ENCODE results near the gene MDP1. TPM values are rescaled to one million over a fixed set of nuclear protein-coding genes. Genes with fewer than 3 reads are reported as not detected.

MDP1 gene
- polyA plus RNA-seq, 1 donor (not counting 4 experiments of a cell fraction or from before 2014, with no cell fraction given): 7.3 TPM

DNA sequence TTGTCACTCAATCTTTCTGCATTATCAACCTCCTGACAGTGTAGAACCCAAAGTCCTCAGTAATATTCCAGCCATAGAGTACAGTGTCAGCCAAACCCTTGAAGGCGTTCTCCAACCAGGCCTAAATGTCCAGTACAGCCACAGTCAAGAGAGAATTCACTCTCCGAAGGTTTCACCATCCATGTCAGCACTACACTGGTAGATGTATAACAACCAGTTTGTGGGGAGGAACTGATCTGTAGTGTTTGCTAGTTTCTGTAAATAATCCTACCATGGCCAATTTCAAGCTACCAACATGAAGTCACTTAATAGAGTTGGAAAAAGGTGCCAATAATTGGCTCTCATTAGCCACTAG lies 456 bp upstream of the MDP1 start:
- DNase-seq (ENCODE audit: low read depth, low spot score) (no peak), FAIRE-seq (no peak)
- Histone ChIP-seq H3K9me3 (ENCODE audit: control insufficient read depth, low read depth, low read length) (no peaks in the 10 kb centered on the region), H3K9me1 (ENCODE audit: control insufficient read depth, extremely low read depth, insufficient read depth, low read length) (no peaks in the 10 kb centered on the region), H3K27me3 (ENCODE audit: control insufficient read depth, extremely low read depth, insufficient read depth, low read length) (no peaks in the 10 kb centered on the region), H3K79me2 (ENCODE audit: control insufficient read depth, insufficient read depth, low read length) (peaks cover 32% of the 10 kb centered on the region), H3K4me2 (ENCODE audit: control insufficient read depth, extremely low read depth, insufficient read depth, low read depth, low read length) (peak overlapping the region; percentile 94), H3K36me3 (ENCODE audit: control insufficient read depth in 2 of 2, extremely low read depth in 1 of 2, insufficient read depth in 2 of 2, low read length in 2 of 2) (peaks cover 10 to 11% of the 10 kb centered on the region in 2 experiments), H2AFZ (ENCODE audit: control insufficient read depth, low read length) (no peak overlapping the region), H3K4me1 (ENCODE audit: control insufficient read depth, extremely low read depth, insufficient read depth, low read length) (peaks cover 12% of the 10 kb centered on the region), H3K9ac (ENCODE audit: control insufficient read depth, extremely low read depth, insufficient read depth, low read length) (no peak overlapping the region), H3K4me3 (ENCODE audit: control insufficient read depth in 2 of 3, extremely low read depth in 1 of 3, insufficient read depth in 2 of 3, low read depth in 1 of 3, low read length in 3 of 3) (peak overlapping the region in 1 of 3 experiments; percentile 92), H4K20me1 (ENCODE audit: control insufficient read depth, extremely low read depth, insufficient read depth, low read length) (no peaks in the 10 kb centered on the region), H3K27ac (ENCODE audit: control insufficient read depth, insufficient read depth, low read length) (peak overlapping the region; percentile 81)
- TF ChIP-seq EZH2 (IDR thresholded peaks at IDR 0.05; ENCODE audit: low read length): no peak
- TF ChIP-seq, protein P1, sequence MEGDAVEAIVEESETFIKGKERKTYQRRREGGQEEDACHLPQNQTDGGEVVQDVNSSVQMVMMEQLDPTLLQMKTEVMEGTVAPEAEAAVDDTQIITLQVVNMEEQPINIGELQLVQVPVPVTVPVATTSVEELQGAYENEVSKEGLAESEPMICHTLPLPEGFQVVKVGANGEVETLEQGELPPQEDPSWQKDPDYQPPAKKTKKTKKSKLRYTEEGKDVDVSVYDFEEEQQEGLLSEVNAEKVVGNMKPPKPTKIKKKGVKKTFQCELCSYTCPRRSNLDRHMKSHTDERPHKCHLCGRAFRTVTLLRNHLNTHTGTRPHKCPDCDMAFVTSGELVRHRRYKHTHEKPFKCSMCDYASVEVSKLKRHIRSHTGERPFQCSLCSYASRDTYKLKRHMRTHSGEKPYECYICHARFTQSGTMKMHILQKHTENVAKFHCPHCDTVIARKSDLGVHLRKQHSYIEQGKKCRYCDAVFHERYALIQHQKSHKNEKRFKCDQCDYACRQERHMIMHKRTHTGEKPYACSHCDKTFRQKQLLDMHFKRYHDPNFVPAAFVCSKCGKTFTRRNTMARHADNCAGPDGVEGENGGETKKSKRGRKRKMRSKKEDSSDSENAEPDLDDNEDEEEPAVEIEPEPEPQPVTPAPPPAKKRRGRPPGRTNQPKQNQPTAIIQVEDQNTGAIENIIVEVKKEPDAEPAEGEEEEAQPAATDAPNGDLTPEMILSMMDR (optimal IDR thresholded peaks at IDR 0.05 in 1 of 3, IDR thresholded peaks at IDR 0.05 in 1 of 3, conservative IDR thresholded peaks at IDR 0.05 in 1 of 3; ENCODE audit: extremely low read depth in 1 of 3, insufficient read depth in 2 of 3, low read length in 3 of 3): no peak
- dilution Hi-C loops (cut with MboI; ENCODE audit: extremely low pct_ligation_motif_present, low sequenced_read_pairs): no loop called here

GRCh38 chr14:24213866-24214662 lies 1.8 kb downstream of the MDP1 start:
- Histone ChIP-seq H3K27me3 (ENCODE audit: control insufficient read depth, extremely low read depth, insufficient read depth, low read length) (no peaks in the 10 kb centered on the region), H3K9me3 (ENCODE audit: control insufficient read depth, low read depth, low read length) (no peaks in the 10 kb centered on the region), H3K36me3 (ENCODE audit: control insufficient read depth in 2 of 2, extremely low read depth in 1 of 2, insufficient read depth in 2 of 2, low read length in 2 of 2) (peaks cover 10 to 24% of the 10 kb centered on the region in 2 experiments), H3K79me2 (ENCODE audit: control insufficient read depth, insufficient read depth, low read length) (peaks cover 12% of the 10 kb centered on the region), H4K20me1 (ENCODE audit: control insufficient read depth, extremely low read depth, insufficient read depth, low read length) (no peaks in the 10 kb centered on the region), H3K9ac (ENCODE audit: control insufficient read depth, extremely low read depth, insufficient read depth, low read length) (peak overlapping the region; percentile 97), H2AFZ (ENCODE audit: control insufficient read depth, low read length) (peak overlapping the region; percentile 83), H3K9me1 (ENCODE audit: control insufficient read depth, extremely low read depth, insufficient read depth, low read length) (no peaks in the 10 kb centered on the region), H3K4me1 (ENCODE audit: control insufficient read depth, extremely low read depth, insufficient read depth, low read length) (peaks cover 12% of the 10 kb centered on the region), H3K4me3 (ENCODE audit: control insufficient read depth in 2 of 3, extremely low read depth in 1 of 3, insufficient read depth in 2 of 3, low read depth in 1 of 3, low read length in 3 of 3) (peak overlapping the region; percentile 59 to 85 (median 82)), H3K27ac (ENCODE audit: control insufficient read depth, insufficient read depth, low read length) (peak overlapping the region; percentile 97), H3K4me2 (ENCODE audit: control insufficient read depth, extremely low read depth, insufficient read depth, low read depth, low read length) (peak overlapping the region; percentile 90)
- FAIRE-seq (no peak), DNase-seq (ENCODE audit: low read depth, low spot score) (no peak)
- dilution Hi-C loops (cut with MboI; ENCODE audit: extremely low pct_ligation_motif_present, low sequenced_read_pairs): no loop called here
- TF ChIP-seq EZH2 (IDR thresholded peaks at IDR 0.05; ENCODE audit: low read length): no peak
- TF ChIP-seq, protein P1 (optimal IDR thresholded peaks at IDR 0.05 in 1 of 3, IDR thresholded peaks at IDR 0.05 in 1 of 3, conservative IDR thresholded peaks at IDR 0.05 in 1 of 3; ENCODE audit: extremely low read depth in 1 of 3, insufficient read depth in 2 of 3, low read length in 3 of 3): no peak
